Raji (cell line): ENCODE results near the gene CAPZA2.

Experiments
- POLR2A ChIP-seq: IDR thresholded peaks from 2 replicates; pipeline ENCODE4 v1.6.1; 2011; ENCODE audit warnings: low read depth, low read length, control low read depth; ENCODE audit not compliant: insufficient read depth

The CAPZA2 gene

DNA sequence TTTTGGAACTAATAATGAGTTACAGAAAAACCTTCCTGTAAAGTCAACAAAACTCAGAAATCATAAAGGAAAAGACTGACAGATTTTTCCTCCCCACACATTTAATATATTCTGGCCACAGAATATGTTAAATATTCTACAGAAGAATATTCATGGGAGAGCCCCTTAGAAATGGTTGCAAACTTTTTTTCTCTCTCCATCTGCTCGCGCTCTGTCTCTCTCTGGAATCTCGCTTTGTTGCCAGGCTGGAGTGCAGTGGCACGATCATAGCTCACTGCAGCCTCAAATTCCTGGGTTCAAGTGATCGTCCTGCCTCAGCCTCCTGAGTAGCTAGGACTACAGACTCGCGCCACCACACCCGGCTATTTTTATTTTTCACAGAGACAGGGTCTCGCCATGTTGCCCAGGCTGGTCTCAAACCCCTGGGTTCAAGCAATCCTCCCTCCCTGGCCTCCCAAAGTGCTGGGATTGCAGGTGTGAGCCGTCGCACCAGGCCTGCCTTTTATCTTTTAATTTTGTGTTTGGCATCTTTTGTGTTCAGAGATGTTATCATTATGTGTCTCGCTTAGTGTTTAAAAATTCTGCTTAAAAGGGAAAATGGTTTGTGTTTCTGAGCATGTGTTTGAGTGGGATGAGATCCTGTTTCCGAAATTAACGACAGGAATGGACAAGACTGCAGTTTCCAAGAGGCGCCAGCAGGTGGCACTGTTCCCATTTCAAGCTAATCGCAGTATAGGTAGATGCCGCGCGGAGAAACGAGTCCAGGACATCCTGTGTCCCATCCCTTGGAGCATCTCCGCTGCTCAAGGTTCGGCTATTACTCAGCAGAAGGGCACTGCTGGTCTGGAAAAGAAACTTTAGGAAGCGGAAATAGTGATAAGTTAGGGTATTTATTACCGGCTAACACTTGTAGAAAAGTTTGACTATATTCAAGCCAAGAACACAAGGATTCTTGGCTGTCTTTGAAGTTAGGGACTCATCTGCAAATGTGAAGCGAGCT lies 67.8 kb downstream of the CAPZA2 start:
- TF ChIP-seq POLR2A: no peak

DNA sequence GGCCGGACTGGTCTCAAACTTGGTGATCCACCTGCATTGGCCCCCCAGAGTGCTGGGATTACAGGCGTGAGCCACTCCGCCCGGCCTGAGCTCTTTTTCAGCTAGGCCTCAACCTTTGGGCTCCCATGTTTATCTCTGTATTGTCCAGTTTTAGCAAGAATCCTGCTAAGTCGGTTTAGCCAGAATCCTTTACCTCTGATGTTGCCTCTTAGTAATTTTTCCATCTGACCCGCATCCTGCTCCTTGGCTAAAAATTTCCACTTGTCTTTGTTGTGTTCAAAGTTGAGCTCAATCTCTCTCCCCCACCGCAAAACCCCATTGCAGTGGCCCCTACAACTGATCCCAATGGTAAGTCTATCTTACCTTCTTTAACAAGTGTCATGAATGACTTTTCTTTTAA lies 70.2 kb downstream of the CAPZA2 start:
- no peak for TF ChIP-seq POLR2A

DNA sequence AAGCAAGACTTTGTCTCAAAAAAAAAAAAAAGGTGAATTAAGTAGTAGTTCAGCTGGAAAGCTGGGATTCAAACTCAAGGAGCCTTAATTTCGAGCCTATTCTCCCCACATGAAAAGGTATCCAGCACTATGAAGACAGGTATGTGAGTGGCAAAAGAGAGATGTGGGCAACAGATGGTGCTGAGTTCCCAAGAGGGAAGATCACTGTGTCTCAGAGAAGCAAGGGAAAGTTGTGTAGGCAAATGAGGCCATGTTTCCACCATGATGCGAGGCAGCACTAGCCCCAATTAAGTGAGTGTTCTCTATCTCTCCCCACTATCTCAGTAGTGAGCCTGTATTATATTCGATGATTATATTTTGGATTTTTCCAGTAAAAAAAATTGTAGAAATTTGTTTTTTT lies 71.1 kb downstream of the CAPZA2 start:
- TF ChIP-seq POLR2A: no peak

DNA sequence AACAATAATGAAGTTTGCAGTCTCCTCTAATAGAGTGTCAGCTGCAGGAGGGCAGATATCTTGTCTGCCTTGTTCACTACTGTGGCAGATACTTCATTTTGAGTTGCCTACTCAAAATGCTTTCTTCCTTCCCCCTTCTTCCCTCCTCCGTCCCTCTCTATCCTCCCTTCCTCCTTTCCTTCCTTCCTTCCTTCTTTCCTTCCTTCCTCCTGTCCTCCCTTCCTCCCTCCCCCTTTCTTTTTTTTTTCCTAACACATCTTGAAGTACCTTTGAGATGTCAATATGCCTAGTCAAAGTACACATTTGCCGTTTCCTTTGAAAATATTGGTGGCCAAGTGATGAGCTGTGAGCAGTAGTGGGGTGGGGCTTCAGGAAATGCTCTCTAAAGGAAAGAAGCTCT lies 72.2 kb downstream of the CAPZA2 start:
- no peak for TF ChIP-seq POLR2A

DNA sequence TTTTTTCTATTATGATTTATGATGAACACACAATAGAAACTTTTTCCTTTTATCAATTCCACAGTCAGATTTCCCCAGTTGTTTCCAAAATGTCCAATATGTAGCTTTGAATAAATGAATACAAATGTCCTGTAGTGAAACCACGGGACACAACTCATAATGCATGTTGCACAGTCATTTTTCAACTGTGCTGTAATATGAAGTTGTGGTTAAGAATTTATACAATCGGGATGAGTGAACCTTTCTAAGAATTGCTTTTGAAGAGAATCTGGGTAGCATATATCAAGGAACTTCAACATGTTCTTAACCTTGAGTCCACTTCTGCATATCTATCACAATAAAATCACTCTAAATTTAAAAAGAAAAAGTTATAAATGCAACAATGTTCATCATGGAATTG lies 76.3 kb downstream of the CAPZA2 start:
- no peak for TF ChIP-seq POLR2A

DNA sequence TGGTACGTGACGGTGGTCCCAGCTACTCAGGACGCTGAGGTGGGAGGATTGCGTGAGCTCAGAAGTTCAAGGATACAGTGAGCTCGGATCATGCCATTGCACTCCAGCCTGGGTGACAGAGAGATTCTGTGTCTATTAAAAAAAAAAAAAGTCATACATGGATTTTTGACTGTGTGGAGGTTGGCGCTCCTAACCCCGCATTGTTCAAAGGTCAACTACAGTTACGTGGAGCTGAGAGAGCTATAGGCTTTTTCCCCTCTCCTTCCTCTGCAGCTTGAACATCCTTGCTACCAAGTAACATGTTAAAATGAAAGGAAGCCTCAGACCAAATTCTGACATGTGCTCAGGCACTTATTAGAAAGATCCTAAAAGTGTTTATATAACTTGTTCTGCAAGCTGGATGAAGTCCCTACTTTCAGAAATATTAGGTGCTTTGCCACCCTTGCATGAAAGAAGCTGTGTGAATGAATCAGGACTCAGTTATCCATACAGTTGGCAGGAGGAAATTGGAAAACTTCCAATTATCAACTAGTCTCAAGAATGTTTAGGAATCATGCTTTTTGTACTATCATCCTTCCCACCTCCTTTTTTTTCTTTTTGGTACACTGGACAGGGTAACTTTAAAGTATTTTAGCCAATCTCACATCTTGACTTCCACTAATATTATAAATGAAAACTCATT lies 78.4 kb downstream of the CAPZA2 start:
- no peak for TF ChIP-seq POLR2A

DNA sequence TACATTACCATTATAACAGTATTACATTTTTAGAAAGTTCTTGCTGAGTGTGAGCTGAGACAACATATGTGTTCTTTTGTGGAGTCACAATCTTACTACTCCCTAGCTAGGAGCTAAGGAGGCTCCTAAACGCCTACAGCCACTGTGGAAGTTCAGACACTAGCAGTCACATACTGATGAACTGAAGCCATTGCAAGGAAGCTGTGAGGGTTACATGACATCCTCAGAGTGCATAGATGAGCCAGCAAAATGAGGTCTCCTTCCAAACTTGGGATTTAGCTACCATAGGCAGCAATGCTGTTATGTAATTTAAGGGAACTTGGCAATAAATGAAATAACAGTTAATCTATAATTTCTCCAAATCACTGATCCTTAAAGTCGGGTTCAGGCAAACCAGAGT lies 80.1 kb downstream of the CAPZA2 start:
- TF ChIP-seq POLR2A: no peak

DNA sequence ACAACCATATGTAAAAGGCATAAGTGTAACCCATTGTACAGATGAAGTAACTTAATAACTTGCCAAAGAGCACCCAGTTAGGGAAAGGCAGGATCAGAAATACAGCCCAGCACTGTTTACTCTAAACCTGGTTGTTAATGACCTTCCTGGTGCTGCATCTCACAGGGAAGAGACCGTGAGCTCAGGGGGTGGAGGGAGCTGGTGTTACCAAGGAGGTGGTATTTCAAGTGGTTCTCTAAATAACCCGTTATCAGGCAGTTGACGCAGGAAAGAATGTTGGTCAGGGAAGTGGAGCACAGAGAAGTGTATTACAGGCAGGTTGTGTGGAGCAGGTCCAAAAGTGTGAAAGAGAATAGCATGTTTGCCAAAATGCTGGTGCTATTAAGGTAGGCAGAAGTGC lies 86.5 kb downstream of the CAPZA2 start:
- TF ChIP-seq POLR2A: no peak

DNA sequence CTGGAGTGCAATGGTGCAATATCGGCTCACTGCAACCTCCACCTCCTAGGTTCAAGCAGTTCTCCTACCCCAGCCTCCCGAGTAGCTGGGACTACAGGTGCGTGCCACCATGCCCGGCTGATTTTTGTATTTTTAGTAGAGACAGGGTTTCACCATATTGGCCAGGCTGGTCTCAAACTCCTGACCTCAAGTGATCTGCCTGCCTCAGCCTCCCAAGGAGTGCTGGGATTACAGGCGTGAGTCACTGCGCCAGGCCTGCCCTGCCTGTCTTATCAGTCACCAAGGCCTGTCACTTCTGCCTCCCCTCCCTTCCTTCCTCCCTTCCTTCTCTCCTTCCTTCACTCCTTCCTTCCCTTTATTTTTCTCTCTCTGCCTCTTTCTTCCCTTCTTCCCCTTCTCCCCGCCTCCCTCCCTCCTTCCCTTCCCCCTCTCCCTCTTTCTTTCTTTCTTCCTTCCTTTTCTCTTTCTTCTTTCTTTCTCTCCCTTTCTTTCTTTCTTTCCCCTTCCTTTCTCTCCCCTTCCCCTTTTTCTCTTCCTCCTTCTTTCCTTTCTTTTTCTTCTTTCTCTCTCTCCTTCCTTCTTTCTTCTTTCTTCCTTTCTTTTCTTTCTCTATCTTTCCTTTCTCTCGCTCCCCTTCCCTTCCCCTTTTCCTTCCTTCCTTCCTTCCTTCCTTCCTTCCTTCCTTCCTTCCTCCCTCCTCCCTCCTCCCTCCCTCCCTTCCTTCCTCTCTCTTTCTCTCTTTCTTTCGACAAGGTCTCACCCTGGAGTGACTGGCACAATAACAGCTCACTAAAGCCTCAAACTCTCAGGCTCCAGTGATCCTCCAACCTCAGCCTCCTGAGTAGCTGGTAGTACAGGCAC lies 87.8 kb downstream of the CAPZA2 start:
- no peak for TF ChIP-seq POLR2A

DNA sequence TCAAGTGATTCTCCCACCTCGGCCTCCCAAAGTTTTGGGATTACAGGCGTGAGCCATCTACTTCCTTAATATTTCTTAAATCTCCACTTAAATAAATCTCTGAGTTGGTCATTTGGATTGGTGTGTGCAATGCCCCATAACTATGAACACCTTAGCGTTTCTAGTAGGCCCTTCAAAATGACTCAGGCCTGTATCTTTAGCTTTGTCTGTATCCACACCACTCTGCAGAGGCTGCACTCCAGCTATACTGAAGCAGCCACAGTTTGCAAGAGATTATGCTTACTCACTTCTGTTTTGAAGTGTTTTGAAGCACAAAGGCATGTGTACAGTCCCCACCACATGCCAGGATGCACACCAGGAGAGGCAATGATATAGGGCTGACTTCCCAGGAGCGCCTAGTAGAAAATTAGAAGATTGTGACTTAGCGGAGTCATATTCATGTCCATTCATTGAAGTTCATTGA lies 88.5 kb downstream of the CAPZA2 start:
- TF ChIP-seq POLR2A: no peak

DNA sequence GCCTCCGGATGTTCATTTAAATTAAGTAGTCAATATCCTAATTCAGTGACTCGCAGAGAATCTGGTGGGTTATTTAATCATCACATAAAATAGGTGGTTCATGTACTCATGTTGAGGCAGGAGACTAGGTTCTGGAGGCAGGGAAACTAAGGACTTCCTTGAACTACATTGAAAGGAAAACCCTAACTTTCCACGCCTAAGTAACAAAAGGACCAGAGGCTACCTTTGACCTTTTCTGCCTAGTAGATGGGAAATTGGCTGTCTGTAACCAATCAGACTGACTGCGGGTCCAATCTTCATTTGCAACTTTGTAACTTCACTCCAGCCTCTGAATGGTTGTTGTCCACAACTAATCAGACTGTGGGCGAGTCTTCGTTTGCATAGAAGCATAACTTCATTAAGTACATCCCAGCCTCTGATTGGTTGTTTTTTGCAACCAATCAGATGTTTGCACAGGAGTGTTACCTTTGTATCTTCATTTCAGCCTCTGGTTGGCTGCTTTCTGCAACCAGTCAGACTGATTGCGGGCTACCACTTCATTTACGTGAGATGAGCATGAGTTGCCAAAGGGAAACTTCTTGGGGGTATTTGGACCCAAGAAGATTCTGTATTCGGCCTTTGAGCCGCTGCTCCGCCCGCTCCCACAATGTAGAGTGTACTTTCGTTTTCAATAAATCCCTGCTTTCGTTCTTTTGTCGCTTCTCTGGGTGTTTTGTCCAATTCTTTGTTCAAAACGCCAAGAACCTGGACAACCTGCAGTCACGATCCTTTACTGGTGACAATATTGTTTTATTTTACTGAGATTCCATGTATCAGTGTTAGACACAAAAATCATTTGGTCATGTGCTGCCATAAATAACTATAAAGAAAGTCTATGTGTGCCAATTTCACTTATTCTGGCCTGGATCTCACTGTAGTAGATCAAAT lies 89.2 kb downstream of the CAPZA2 start:
- TF ChIP-seq POLR2A: no peak

DNA sequence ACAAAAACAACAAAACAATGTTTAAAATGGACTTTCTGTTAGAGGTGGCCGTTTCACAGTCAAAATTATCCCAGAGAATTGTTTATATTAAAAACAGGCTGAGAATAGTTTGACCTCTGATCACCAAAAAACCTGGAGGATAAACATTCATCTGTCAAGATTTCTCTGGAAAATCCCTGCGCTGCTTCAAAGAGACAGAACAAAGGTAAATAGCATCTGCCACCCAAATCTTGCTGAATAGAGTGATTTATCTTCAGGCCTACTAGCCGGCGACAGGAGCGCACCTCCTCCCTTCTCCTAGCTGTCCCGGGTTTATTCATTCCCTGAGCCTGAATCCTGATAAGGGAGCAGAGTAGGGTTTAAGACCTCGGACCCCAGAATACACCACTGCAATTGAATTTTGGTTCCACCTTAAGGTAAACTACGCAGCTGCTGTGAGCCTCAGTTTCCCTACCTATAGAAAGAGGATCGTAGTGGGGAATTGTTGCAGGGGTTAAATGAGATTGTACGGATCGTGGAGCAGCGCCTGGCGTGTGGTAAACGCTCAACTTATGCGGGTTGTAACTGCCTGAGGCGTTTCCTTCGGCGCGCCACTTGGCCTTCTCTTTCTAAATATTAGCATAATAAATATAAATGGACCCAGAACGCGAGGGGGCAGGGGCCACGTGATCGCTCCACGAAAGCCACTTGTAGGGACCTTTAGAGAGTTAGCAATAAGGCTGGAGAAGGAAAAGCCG lies 90.4 kb downstream of the CAPZA2 start:
- TF ChIP-seq POLR2A: no peak

DNA sequence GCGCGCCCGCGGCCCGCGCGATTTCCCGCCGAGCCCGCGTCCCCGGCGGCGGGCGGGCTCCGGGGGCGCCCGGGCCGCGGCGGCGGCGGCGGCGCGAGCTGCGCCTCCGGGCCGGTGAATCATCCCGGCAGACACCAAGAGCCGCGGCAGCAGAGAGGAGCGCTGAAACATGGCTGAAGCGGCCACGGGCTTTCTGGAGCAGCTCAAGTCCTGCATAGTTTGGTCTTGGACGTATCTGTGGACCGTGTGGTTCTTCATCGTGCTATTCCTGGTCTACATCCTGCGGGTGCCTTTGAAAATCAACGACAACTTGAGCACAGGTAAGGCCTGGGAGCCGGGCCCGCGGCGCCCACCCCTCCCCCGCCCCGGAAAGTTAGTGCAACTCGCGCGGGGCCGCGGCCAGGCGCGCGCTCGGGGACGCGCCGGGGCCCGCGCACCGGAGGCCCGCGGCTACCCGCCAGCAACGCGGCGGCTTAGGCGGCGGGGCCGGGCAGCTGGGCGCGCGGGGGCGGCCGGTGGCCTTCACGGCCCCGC lies 91.1 kb downstream of the CAPZA2 start, which contains the start of gene ST7:
Gene ST7 (plus strand): TSS at position 130 of the 534 bp plus-strand sequence. CDS start 40 bp downstream, at position 170.
- peak; percentile 81 for TF ChIP-seq POLR2A
